Osteocyte (in vitro differentiated cells): Measurements from ENCODE around the gene SIN3B. TPM values are rescaled to one million over a fixed set of nuclear protein-coding genes. Genes with fewer than 3 reads are reported as not detected.
"Not testable (repeated sequence)": the region's sequence is repeated elsewhere in the genome, so short reads cannot be mapped to it uniquely, and the experiment has no call there.

ENCODE experiments used
- DNase-seq: peaks from one replicate; pipeline ENCODE4 v3.0.0; 2021; ENCODE audit warnings: mixed read lengths; ENCODE audit not compliant: unreplicated experiment; ENCODE audit errors: extremely low spot score
- H3K27ac Mint-ChIP-seq: one replicate; pipeline ENCODE4 v1.8.0; 2021; ENCODE audit warnings: mild to moderate bottlenecking, mixed read lengths; ENCODE audit not compliant: unreplicated experiment
- H3K27me3 Mint-ChIP-seq: one replicate; pipeline ENCODE4 v1.8.0; 2021; ENCODE audit warnings: mixed read lengths; ENCODE audit not compliant: unreplicated experiment
- H3K36me3 Mint-ChIP-seq: one replicate; pipeline ENCODE4 v1.8.0; 2021; ENCODE audit warnings: mixed read lengths; ENCODE audit not compliant: unreplicated experiment
- H3K4me1 Mint-ChIP-seq: one replicate; pipeline ENCODE4 v1.8.0; 2021; ENCODE audit warnings: mixed read lengths; ENCODE audit not compliant: unreplicated experiment
- H3K4me3 Mint-ChIP-seq: one replicate; pipeline ENCODE4 v1.8.0; 2021; ENCODE audit warnings: mild to moderate bottlenecking, moderate library complexity, mixed read lengths; ENCODE audit not compliant: unreplicated experiment
- H3K9me3 Mint-ChIP-seq: one replicate; pipeline ENCODE4 v1.8.0; 2021; ENCODE audit warnings: mixed read lengths; ENCODE audit not compliant: unreplicated experiment
- CTCF ChIP-seq: fragments of 200-600 bp; sonication (generic); IDR thresholded peaks from 2 replicates; pipeline ENCODE4 v1.5.0; 2021; ENCODE audit warnings: antibody characterized with exemption, mild to moderate bottlenecking, moderate library complexity
- total RNA-seq: library from RNA; stranded (reverse); gene quantifications from 2 replicates; pipeline ENCODE4 v1.2.1, GENCODE V29; 2021

SIN3B gene
- total RNA-seq, 1 donor from 2014 or later: 80.0 TPM

GRCh38 chr19:16874250-16874977 is 45.2 kb downstream of the SIN3B start:
- Mint-ChIP-seq H3K36me3 (peaks cover 47% of the 10 kb centered on the region), H3K4me1 (peaks cover 6% of the 10 kb centered on the region), H3K9me3 (no peaks in the 10 kb centered on the region), H3K27me3 (no peaks in the 10 kb centered on the region), H3K27ac (peak overlapping the region; percentile 89), H3K4me3 (no peak overlapping the region)
- TF ChIP-seq CTCF: no peak
- no peak for DNase-seq

- peak overlapping the region; percentile 89 for H3K27ac Mint-ChIP-seq
- not testable (repeated sequence) for H3K9me3 Mint-ChIP-seq, H3K4me3 Mint-ChIP-seq, H3K4me1 Mint-ChIP-seq, DNase-seq, H3K27me3 Mint-ChIP-seq
- H3K36me3 Mint-ChIP-seq: peaks cover 47% of the 10 kb centered on the region
Measured at GRCh38 chr19:16874978-16875299, 45.7 kb downstream of the SIN3B start.

- Mint-ChIP-seq H3K27ac (peak overlapping the region; percentile 86), H3K4me3 (no peak overlapping the region), H3K9me3 (peaks cover under 1% of the 10 kb centered on the region), H3K27me3 (no peaks in the 10 kb centered on the region), H3K36me3 (peaks cover 50% of the 10 kb centered on the region), H3K4me1 (peaks cover 6% of the 10 kb centered on the region)
- DNase-seq: no peak
- no peak for TF ChIP-seq CTCF
Measured at GRCh38 chr19:16875584-16876555, 46.7 kb downstream of the SIN3B start.

- Mint-ChIP-seq H3K27me3 (no peaks in the 10 kb centered on the region), H3K4me1 (peaks cover 4% of the 10 kb centered on the region), H3K4me3 (no peak overlapping the region), H3K9me3 (peaks cover 8% of the 10 kb centered on the region), H3K27ac (peak overlapping the region; percentile 57), H3K36me3 (peaks cover 43% of the 10 kb centered on the region)
- DNase-seq: no peak
- TF ChIP-seq CTCF: no peak
Measured at GRCh38 chr19:16876904-16877361, 47.7 kb downstream of the SIN3B start.

GRCh38 chr19:16877581-16877980 is 48.4 kb downstream of the SIN3B start:
- DNase-seq: no peak
- Mint-ChIP-seq H3K4me3 (no peak overlapping the region), H3K9me3 (peaks cover 14% of the 10 kb centered on the region), H3K27me3 (no peaks in the 10 kb centered on the region), H3K36me3 (peaks cover 44% of the 10 kb centered on the region), H3K27ac (no peak overlapping the region), H3K4me1 (peaks cover 4% of the 10 kb centered on the region)
- no peak for TF ChIP-seq CTCF
